K562 (cell line): ENCODE measurements around the gene BLTP3A. TPM values are rescaled to one million over a fixed set of nuclear protein-coding genes. Genes with fewer than 3 reads are reported as not detected.
A peak's percentile ranks its signal among the peaks of the same experiment; 100 is the strongest.

Experiments
- BACH1 ChIP-seq: fragments of 200-800 bp; sonication (Bioruptor generic); IDR thresholded peaks from 2 replicates; pipeline ENCODE4 v1.6.1; 2016; ENCODE audit warnings: missing genetic modification characterization, missing compliant biosample characterization
- BCOR ChIP-seq: fragments of 450-650 bp; IDR thresholded peaks from 2 replicates; pipeline ENCODE4 v1.6.1; 2016
- BRCA1 ChIP-seq, 2 experiments: fragments of 450-650 bp in 1 of 2; sonication (generic) in 1 of 2; formaldehyde crosslinking in 1 of 2; IDR thresholded peaks; 2 replicates each; pipeline versions ENCODE4 v1.5.0 to v1.6.1; 2017 to 2020; ENCODE audit warnings: mild to moderate bottlenecking in 1 of 2, missing genetic modification reagents in 1 of 2
- CBX8 ChIP-seq: fragments of 200-600 bp; sonication (generic); IDR thresholded peaks from 2 replicates; pipeline ENCODE4 v1.6.1; 2012; ENCODE audit warnings: borderline replicate concordance, mixed run types, low read depth, mild to moderate bottlenecking, moderate library complexity, mixed read lengths, low read length, control low read depth, inconsistent platforms; ENCODE audit not compliant: poor library complexity, severe bottlenecking; ENCODE audit errors: extremely low read depth
- FOXA1 ChIP-seq: fragments of 450-650 bp; IDR thresholded peaks from 2 replicates; pipeline ENCODE4 v1.6.1; 2016; ENCODE audit warnings: mild to moderate bottlenecking, borderline replicate concordance
- KAT2B ChIP-seq: IDR thresholded peaks from one replicate; pipeline ENCODE4 v1.6.1; 2012; ENCODE audit warnings: low read depth, mild to moderate bottlenecking, control low read depth, inconsistent platforms, low read length, moderate library complexity
- LCOR ChIP-seq: sonication (generic); formaldehyde crosslinking; IDR thresholded peaks from 2 replicates; pipeline ENCODE4 v1.8.0; 2022; ENCODE audit warnings: mild to moderate bottlenecking, missing genetic modification reagents
- NFE2L1 ChIP-seq: fragments of 450-650 bp; IDR thresholded peaks from 2 replicates; pipeline ENCODE4 v1.6.1; 2016; ENCODE audit warnings: missing genetic modification characterization, low read depth, mild to moderate bottlenecking, missing compliant biosample characterization, moderate library complexity, borderline replicate concordance
- NR4A1 ChIP-seq, 2 experiments: fragments of 250-450 bp in 1 of 2; fragments of 450-650 bp in 1 of 2; sonication (Bioruptor Pico) in 1 of 2; IDR thresholded peaks; 2 replicates each; pipeline versions ENCODE4 v1.4.0 to v1.6.1; 2016 to 2020; ENCODE audit warnings: mild to moderate bottlenecking in 2 of 2, missing compliant biosample characterization in 1 of 2, missing genetic modification characterization in 1 of 2, moderate library complexity in 1 of 2
- PYGO2 ChIP-seq: fragments of 450-650 bp; IDR thresholded peaks from 2 replicates; pipeline ENCODE4 v1.6.1; 2016; ENCODE audit warnings: mild to moderate bottlenecking, missing genetic modification characterization, moderate library complexity, missing compliant biosample characterization
- RNF2 ChIP-seq: sonication (generic); IDR thresholded peaks from 2 replicates; pipeline ENCODE4 v1.6.1; 2016
- SIRT6 ChIP-seq: IDR thresholded peaks from one replicate; pipeline ENCODE4 v1.6.1; 2012; ENCODE audit warnings: low read depth, mild to moderate bottlenecking, control low read depth, inconsistent platforms, low read length, moderate library complexity
- SMAD3 ChIP-seq: fragments of 450-650 bp; formaldehyde crosslinking; conservative IDR thresholded peaks from 2 replicates; pipeline ENCODE4 v1.4.0; 2020; ENCODE audit warnings: mild to moderate bottlenecking
- SMAD4 ChIP-seq: fragments of 250-450 bp; sonication (Bioruptor Pico); conservative IDR thresholded peaks from 2 replicates; pipeline ENCODE4 v1.8.0; 2021; ENCODE audit warnings: inconsistent platforms, mild to moderate bottlenecking, moderate library complexity
- SRSF9 ChIP-seq: fragments of 200-400 bp; formaldehyde crosslinking; IDR thresholded peaks from 2 replicates; pipeline ENCODE4 v1.6.1; 2017; ENCODE audit warnings: low read depth, low read length, borderline replicate concordance
- TBL1XR1 ChIP-seq, 2 experiments: IDR thresholded peaks; 2 replicates each; pipeline ENCODE4 v1.6.1; 2012; ENCODE audit warnings: improper control_type of control experiment in 2 of 2, low read length in 2 of 2, mild to moderate bottlenecking in 1 of 2
- ZEB2 ChIP-seq: fragments of 450-650 bp; IDR thresholded peaks from 2 replicates; pipeline ENCODE4 v1.6.1; 2016
- ZKSCAN1 ChIP-seq: fragments of 150-350 bp; IDR thresholded peaks from 2 replicates; pipeline ENCODE4 v1.6.1; 2016; ENCODE audit warnings: low read depth, low read length
- ZNF121 ChIP-seq: sonication (generic); formaldehyde crosslinking; conservative IDR thresholded peaks from 2 replicates; pipeline ENCODE4 v1.8.0; 2022; ENCODE audit warnings: missing genetic modification reagents
- ZNF23 ChIP-seq: fragments of 250-450 bp; sonication (Bioruptor Pico); IDR thresholded peaks from 2 replicates; pipeline ENCODE4 v1.4.0; 2020; ENCODE audit warnings: mild to moderate bottlenecking
- ZNF561 ChIP-seq: fragments of 450-650 bp; formaldehyde crosslinking; conservative IDR thresholded peaks from 2 replicates; pipeline ENCODE4 v1.4.0; 2020; ENCODE audit warnings: mild to moderate bottlenecking, moderate library complexity
- ZNF778 ChIP-seq: fragments of 450-650 bp; formaldehyde crosslinking; IDR thresholded peaks from 2 replicates; pipeline ENCODE4 v1.4.0; 2020; ENCODE audit warnings: mild to moderate bottlenecking, moderate library complexity
- polyA plus RNA-seq, 8 experiments: library from polyadenylated mRNA; depleted of rRNA in 4 of 8; stranded (reverse) in 5 of 8; unstranded in 3 of 8; fragments of >200 nt; fragmentation: Nextera tagmentation in 2 of 8; fragmentation: Illumina TruSeq in 1 of 8; extraction: Ambion mirVana in 2 of 8; extraction: Trizol in 1 of 8; gene quantifications; 2 replicates each; pipeline versions ENCODE4 v1.2.1 to v1.2.3, GENCODE V29; 2011 to 2014; ENCODE audit warnings: inconsistent platforms in 1 of 8, missing spikeins in 1 of 8
- total RNA-seq, 7 experiments: library from RNA; depleted of rRNA in 6 of 7; stranded (reverse); fragments of >200 nt in 6 of 7; fragmentation: Illumina TruSeq in 2 of 7; extraction: Trizol in 2 of 7; gene quantifications; 2 replicates each; pipeline versions ENCODE4 v1.2.1 to v1.2.3, GENCODE V29; 2011 to 2021; ENCODE audit warnings: low replicate concordance in 1 of 7

BLTP3A gene
- total and polyA plus RNA-seq, 9 of the 15 experiments (the other 6 are each of a cell fraction or from before 2014, with no cell fraction given): 7.5 to 34.6 (median 15.5) TPM

DNA sequence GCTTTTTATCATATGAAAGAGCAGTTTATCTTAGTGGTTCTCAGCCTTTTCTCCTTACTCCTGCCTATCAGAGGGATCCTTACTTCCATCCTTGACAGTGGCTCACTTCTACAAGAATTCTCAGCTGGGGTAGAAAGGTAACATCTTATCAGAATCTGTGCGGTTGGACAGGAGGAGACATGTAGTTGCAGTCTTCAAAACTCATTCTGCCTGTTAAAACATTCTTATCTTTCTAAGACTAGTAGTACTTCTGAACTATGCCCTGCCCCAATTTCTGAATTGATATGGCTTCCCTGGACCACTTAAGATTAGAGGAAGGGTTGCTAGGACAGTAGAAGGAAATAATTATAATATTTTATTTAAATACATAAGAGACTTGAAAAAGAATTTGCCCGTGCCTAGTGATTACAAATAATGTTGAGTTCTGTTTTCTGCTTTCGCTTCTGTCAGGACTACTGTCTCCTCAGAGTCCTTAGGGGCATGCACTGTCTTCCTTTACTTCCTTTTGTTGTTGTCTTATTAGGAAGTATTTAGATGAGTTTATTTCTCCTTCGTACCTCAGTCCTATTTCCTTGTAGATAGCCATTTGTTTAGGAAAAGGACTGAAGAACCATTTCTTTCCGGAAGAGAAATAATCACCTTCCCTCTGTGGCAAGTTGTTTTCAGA lies 24.9 kb downstream of the BLTP3A start (continued):
- no peak for TF ChIP-seq PYGO2 (tag)
- TF ChIP-seq ZNF778 (CRISPR knock-in tag): no peak
- TF ChIP-seq CBX8: no peak
- TF ChIP-seq FOXA1: no peak
- TF ChIP-seq SRSF9: no peak
- no peak for TF ChIP-seq RNF2
- no peak for TF ChIP-seq ZNF561 (CRISPR knock-in tag)
- no peak for TF ChIP-seq NFE2L1 (tag)
- no peak for TF ChIP-seq SIRT6
- TF ChIP-seq BRCA1 (IDR thresholded peaks at IDR 0.05): no peak
- no peak for TF ChIP-seq BRCA1 (CRISPR knock-in tag; IDR thresholded peaks at IDR 0.05)
- TF ChIP-seq ZNF121: no peak
- no peak for TF ChIP-seq KAT2B
- TF ChIP-seq BACH1 (tag): no peak
- TF ChIP-seq LCOR: no peak
- TF ChIP-seq SMAD4 (CRISPR knock-in tag): peak; percentile 65; the same call in 1 of the 2 replicates
- no peak for TF ChIP-seq NR4A1 (CRISPR knock-in tag; IDR thresholded peaks at IDR 0.05)
- no peak for TF ChIP-seq NR4A1 (tag; IDR thresholded peaks at IDR 0.05)
- TF ChIP-seq SMAD3 (CRISPR knock-in tag): no peak
- peak in 1 of 2 experiments; percentile 86; a peak in 2 of 4 replicates for TF ChIP-seq TBL1XR1 (IDR thresholded peaks at IDR 0.05; ENCODE audit: low read length in 2 of 2)
- peak; percentile 80; the same call in 1 of the 2 replicates for TF ChIP-seq ZEB2
- no peak for TF ChIP-seq ZKSCAN1
- TF ChIP-seq ZNF23 (CRISPR knock-in tag): no peak
- no peak; the same call in 1 of the 2 replicates for TF ChIP-seq BCOR
